HG03439 (cell line): ENCODE measurements around the gene PRRX1.

Experiments
- ATAC-seq: cut with Tn5 transposase; IDR thresholded peaks from one replicate; pipeline ENCODE4 v1.9.1; 2021; ENCODE audit warnings: mild to moderate bottlenecking, moderate library complexity; ENCODE audit not compliant: unreplicated experiment

The PRRX1 gene

GRCh38 chr1:170686291-170686690 is 22.4 kb downstream of the PRRX1 start:
- no peak for ATAC-seq

GRCh38 chr1:170687621-170688020 is 23.7 kb downstream of the PRRX1 start:
- ATAC-seq = no peak

GRCh38 chr1:170691258-170691657 is 27.3 kb downstream of the PRRX1 start:
- ATAC-seq = no peak

GRCh38 chr1:170692866-170693575 is 29.1 kb downstream of the PRRX1 start:
- no peak for ATAC-seq

GRCh38 chr1:170694172-170694926 is 30.4 kb downstream of the PRRX1 start:
- ATAC-seq = no peak

GRCh38 chr1:170695955-170696590 is 32.1 kb downstream of the PRRX1 start:
- ATAC-seq = no peak

GRCh38 chr1:170696591-170697290 is 32.8 kb downstream of the PRRX1 start:
- no peak for ATAC-seq

- ATAC-seq = no peak
Measured at GRCh38 chr1:170697316-170697715, 33.4 kb downstream of the PRRX1 start.

GRCh38 chr1:170698301-170699275 is 34.7 kb downstream of the PRRX1 start:
- ATAC-seq = no peak

GRCh38 chr1:170699696-170700095 is 35.8 kb downstream of the PRRX1 start:
- ATAC-seq = no peak

- ATAC-seq = no peak
Measured at GRCh38 chr1:170700842-170701615, 37.1 kb downstream of the PRRX1 start.

GRCh38 chr1:170701962-170702361 is 38.0 kb downstream of the PRRX1 start:
- ATAC-seq = no peak

- no peak for ATAC-seq
Measured at GRCh38 chr1:170703591-170703990, 39.7 kb downstream of the PRRX1 start.

GRCh38 chr1:170704256-170704655 is 40.3 kb downstream of the PRRX1 start:
- no peak for ATAC-seq

GRCh38 chr1:170705981-170706380 is 42.0 kb downstream of the PRRX1 start:
- ATAC-seq = no peak

GRCh38 chr1:170707117-170707516 is 43.2 kb downstream of the PRRX1 start:
- ATAC-seq = no peak

GRCh38 chr1:170707959-170708655 is 44.2 kb downstream of the PRRX1 start:
- no peak for ATAC-seq

GRCh38 chr1:170711682-170712081 is 47.8 kb downstream of the PRRX1 start:
- no peak for ATAC-seq

GRCh38 chr1:170714163-170714562 is 50.2 kb downstream of the PRRX1 start:
- ATAC-seq = no peak
